ENCODE results near the gene AGAP1.

Gene AGAP1

GRCh38 chr2:235497096-235497495 lies 3.3 kb downstream of the AGAP1 start:
- no peak for TF ChIP-seq SIN3A (IDR thresholded peaks at IDR 0.05; ENCODE audit: borderline replicate concordance, insufficient read depth, low read length)

- TF ChIP-seq, protein P1, sequence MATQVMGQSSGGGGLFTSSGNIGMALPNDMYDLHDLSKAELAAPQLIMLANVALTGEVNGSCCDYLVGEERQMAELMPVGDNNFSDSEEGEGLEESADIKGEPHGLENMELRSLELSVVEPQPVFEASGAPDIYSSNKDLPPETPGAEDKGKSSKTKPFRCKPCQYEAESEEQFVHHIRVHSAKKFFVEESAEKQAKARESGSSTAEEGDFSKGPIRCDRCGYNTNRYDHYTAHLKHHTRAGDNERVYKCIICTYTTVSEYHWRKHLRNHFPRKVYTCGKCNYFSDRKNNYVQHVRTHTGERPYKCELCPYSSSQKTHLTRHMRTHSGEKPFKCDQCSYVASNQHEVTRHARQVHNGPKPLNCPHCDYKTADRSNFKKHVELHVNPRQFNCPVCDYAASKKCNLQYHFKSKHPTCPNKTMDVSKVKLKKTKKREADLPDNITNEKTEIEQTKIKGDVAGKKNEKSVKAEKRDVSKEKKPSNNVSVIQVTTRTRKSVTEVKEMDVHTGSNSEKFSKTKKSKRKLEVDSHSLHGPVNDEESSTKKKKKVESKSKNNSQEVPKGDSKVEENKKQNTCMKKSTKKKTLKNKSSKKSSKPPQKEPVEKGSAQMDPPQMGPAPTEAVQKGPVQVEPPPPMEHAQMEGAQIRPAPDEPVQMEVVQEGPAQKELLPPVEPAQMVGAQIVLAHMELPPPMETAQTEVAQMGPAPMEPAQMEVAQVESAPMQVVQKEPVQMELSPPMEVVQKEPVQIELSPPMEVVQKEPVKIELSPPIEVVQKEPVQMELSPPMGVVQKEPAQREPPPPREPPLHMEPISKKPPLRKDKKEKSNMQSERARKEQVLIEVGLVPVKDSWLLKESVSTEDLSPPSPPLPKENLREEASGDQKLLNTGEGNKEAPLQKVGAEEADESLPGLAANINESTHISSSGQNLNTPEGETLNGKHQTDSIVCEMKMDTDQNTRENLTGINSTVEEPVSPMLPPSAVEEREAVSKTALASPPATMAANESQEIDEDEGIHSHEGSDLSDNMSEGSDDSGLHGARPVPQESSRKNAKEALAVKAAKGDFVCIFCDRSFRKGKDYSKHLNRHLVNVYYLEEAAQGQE (IDR thresholded peaks at IDR 0.05; ENCODE audit: insufficient read depth in 1 of 2, low read depth in 2 of 2, low read length in 2 of 2), result no peak
- TF ChIP-seq SIN3A (IDR thresholded peaks at IDR 0.05; ENCODE audit: borderline replicate concordance, insufficient read depth, low read length) (no peak), POLR2AphosphoS5 (IDR thresholded peaks at IDR 0.05; ENCODE audit: low read depth, low read length) (no peak), FOXP2 (optimal IDR thresholded peaks at IDR 0.05; ENCODE audit: borderline replicate concordance, extremely low read depth, extremely low read length, insufficient read depth) (no peak), TAF1 (IDR thresholded peaks at IDR 0.05; ENCODE audit: borderline replicate concordance, insufficient read depth, low read length) (no peak)
These were observed 4.7 kb downstream of the AGAP1 start for GRCh38 chr2:235498541-235498940.

GRCh38 chr2:235498946-235499812 lies 5.3 kb downstream of the AGAP1 start:
- TF ChIP-seq, protein P1 (IDR thresholded peaks at IDR 0.05; ENCODE audit: insufficient read depth in 1 of 2, low read depth in 2 of 2, low read length in 2 of 2), result no peak
- TF ChIP-seq SIN3A (IDR thresholded peaks at IDR 0.05; ENCODE audit: borderline replicate concordance, insufficient read depth, low read length), result no peak
- no peak for TF ChIP-seq TAF1 (IDR thresholded peaks at IDR 0.05; ENCODE audit: borderline replicate concordance, insufficient read depth, low read length)
- TF ChIP-seq POLR2AphosphoS5 (IDR thresholded peaks at IDR 0.05; ENCODE audit: low read depth, low read length), result no peak
- no peak for TF ChIP-seq FOXP2 (optimal IDR thresholded peaks at IDR 0.05; ENCODE audit: borderline replicate concordance, extremely low read depth, extremely low read length, insufficient read depth)

DNA sequence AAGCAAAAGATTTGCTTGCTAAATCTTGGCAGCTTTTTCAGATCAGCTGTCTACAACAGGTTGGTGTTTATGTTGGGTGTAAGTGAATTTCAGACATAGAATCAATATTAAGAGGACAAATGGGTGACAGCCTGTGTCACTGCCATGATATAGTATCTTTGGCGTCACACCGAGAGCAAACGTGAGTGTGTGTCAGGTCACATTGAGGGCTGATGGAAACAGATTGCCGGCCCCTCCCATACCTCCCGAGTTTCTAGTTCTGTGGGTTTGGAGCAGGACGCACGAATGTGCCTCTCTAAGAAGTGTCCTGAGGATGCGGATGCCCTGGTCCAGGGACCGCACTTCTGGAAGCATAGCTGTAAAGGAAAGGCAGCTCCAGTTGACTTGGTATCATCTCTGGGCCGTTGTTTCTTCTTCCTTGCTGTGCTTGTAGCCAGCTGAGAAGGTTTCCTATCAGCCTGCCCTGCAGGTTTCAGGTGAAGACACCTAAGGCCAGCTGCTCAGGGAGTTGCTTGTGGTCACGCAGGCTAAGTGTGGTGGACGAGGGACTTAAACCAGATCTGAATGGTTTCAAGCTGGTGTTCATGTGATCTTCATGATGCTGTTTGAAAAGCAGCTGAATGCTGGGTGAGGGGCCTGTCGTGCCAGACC lies 6.4 kb downstream of the AGAP1 start:
- TF ChIP-seq POLR2AphosphoS5 (IDR thresholded peaks at IDR 0.05; ENCODE audit: low read depth, low read length) (no peak), FOXP2 (optimal IDR thresholded peaks at IDR 0.05; ENCODE audit: borderline replicate concordance, extremely low read depth, extremely low read length, insufficient read depth) (no peak), TAF1 (IDR thresholded peaks at IDR 0.05; ENCODE audit: borderline replicate concordance, insufficient read depth, low read length) (no peak), SIN3A (IDR thresholded peaks at IDR 0.05; ENCODE audit: borderline replicate concordance, insufficient read depth, low read length) (no peak)
- TF ChIP-seq, protein P1 (IDR thresholded peaks at IDR 0.05; ENCODE audit: insufficient read depth in 1 of 2, low read depth in 2 of 2, low read length in 2 of 2), result no peak

DNA sequence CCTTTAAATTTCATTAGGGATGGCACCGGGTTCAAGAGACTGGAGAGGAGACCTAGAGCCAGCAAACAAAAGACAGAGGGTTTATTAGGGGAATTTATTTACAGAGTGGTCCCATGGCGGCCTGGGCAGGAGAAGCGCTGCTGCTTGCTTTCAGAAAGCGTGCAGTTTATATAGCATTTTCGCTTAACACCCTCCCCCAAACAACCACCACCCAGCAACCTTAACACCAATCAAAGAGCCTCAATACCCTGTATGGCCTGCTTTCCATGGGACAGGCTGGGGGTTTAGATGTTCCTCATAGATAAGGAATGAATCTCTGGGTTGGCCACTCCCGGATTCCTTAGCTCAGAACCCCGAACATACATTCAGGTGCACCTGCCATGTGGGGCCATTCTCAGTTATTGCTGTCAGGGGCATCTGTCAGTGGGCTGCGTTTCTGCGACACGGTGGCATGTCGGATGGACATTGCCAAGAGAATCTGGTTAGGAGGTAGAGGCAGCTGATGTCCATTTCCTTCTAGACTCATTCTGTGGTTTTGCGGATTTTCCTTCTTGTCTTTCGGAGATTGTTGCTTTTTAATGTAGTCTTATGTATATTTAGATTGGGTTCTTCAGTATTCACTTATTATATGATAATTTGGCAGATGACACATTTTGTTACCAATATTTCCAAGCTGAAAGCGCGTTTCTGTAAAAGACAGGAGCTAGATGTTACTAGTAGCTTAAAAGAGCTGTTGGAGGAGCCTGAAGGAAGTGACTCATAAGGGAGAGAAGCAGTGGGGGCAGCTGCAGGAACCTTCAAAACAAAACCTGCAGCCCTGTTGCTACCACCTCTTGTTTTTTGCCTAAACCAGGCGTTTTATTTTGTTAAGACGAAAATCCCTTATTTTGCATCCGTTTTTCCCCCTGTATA lies 7.2 kb downstream of the AGAP1 start:
- TF ChIP-seq SIN3A (IDR thresholded peaks at IDR 0.05; ENCODE audit: borderline replicate concordance, insufficient read depth, low read length) (peak; percentile 46; the same call in 1 of the 2 replicates), FOXP2 (optimal IDR thresholded peaks at IDR 0.05; ENCODE audit: borderline replicate concordance, extremely low read depth, extremely low read length, insufficient read depth) (no peak)
